Measurements from ENCODE around the gene MYLK2.

Gene MYLK2

GRCh38 chr20:31803552-31804291, 15.4 kb upstream of the MYLK2 start:
- H3K23ac ChIP-seq (ENCODE audit: low read depth, low read length, poor library complexity) = no peak overlapping the region
- no peak overlapping the region for H2BK120ac ChIP-seq (ENCODE audit: low read depth, low read length)
- no peak overlapping the region for H4K91ac ChIP-seq (ENCODE audit: low read depth, low read length, poor library complexity)
- no peak overlapping the region for H3K4ac ChIP-seq (ENCODE audit: low read length)
- WGBS, 2 donors (ENCODE audit: extremely low coverage in 2 of 2, insufficient read length in 2 of 2, insufficient replicate concordance in 1 of 2) = 100% methylated on average over 2 of the region's 7 CpGs; no CpG with 5 or more reads in 1 of the 2 donors
- no peak overlapping the region for H2AFZ ChIP-seq (ENCODE audit: low read length)
- peaks cover 20 to 92% of the 10 kb centered on the region in 2 donors for H3K36me3 ChIP-seq (replicated peaks in 1 of 2; ENCODE audit: control insufficient read depth in 2 of 2, insufficient read depth in 2 of 2, low read length in 2 of 2)
- no peak overlapping the region for H2BK5ac ChIP-seq (ENCODE audit: low read length)
- H3K4me1 ChIP-seq (ENCODE audit: control insufficient read depth in 2 of 2, insufficient read depth in 1 of 2, low read depth in 1 of 2, low read length in 2 of 2) = no peaks in the 10 kb centered on the region
- H3K18ac ChIP-seq (ENCODE audit: low read length) = no peak overlapping the region
- H3K4me2 ChIP-seq (ENCODE audit: insufficient read depth, low read length, poor library complexity, severe bottlenecking) = no peak overlapping the region
- DNase-seq (ENCODE audit: low spot score) = no peak
- no peak overlapping the region for H3K9ac ChIP-seq (ENCODE audit: low read depth, low read length, poor library complexity)
- no peak overlapping the region for H2AK5ac ChIP-seq (ENCODE audit: low read depth, low read length)
- H3K9me3 ChIP-seq (replicated peaks in 1 of 2; ENCODE audit: control insufficient read depth in 2 of 2, insufficient read depth in 1 of 2, low read depth in 1 of 2, low read length in 2 of 2) = no peaks in the 10 kb centered on the region
- no peak overlapping the region for H2BK15ac ChIP-seq (ENCODE audit: low read length)
- no peaks in the 10 kb centered on the region for H3K79me1 ChIP-seq (ENCODE audit: low read depth, low read length)
- H2BK12ac ChIP-seq (ENCODE audit: low read length) = no peak overlapping the region
- H3K27ac ChIP-seq (replicated peaks; ENCODE audit: low read length) = no peak overlapping the region
- H3K4me3 ChIP-seq (ENCODE audit: low read length in 2 of 2) = no peak overlapping the region
- no peaks in the 10 kb centered on the region for H3K27me3 ChIP-seq (ENCODE audit: control insufficient read depth in 3 of 3, insufficient read depth in 3 of 3, low read depth in 1 of 3, low read length in 3 of 3)
- no peak overlapping the region for H3K14ac ChIP-seq (ENCODE audit: low read length)
- no peak overlapping the region for H4K8ac ChIP-seq (ENCODE audit: low read depth, low read length)

GRCh38 chr20:31806564-31807355, 12.4 kb upstream of the MYLK2 start:
- Histone ChIP-seq H2BK12ac (ENCODE audit: low read length) (no peak overlapping the region), H2AK5ac (ENCODE audit: low read depth, low read length) (no peak overlapping the region), H2BK120ac (ENCODE audit: low read depth, low read length) (no peak overlapping the region), H3K9ac (ENCODE audit: low read depth, low read length, poor library complexity) (no peak overlapping the region), H3K18ac (ENCODE audit: low read length) (no peak overlapping the region), H2BK15ac (ENCODE audit: low read length) (no peak overlapping the region), H3K14ac (ENCODE audit: low read length) (no peak overlapping the region), H3K27ac (replicated peaks; ENCODE audit: low read length) (no peak overlapping the region), H3K36me3 (replicated peaks in 1 of 2; ENCODE audit: control insufficient read depth in 2 of 2, insufficient read depth in 2 of 2, low read length in 2 of 2) (peaks cover 8 to 66% of the 10 kb centered on the region in 2 donors), H3K4me1 (ENCODE audit: control insufficient read depth in 2 of 2, insufficient read depth in 1 of 2, low read depth in 1 of 2, low read length in 2 of 2) (peaks cover 0 to 1% of the 10 kb centered on the region in 2 donors), H2BK5ac (ENCODE audit: low read length) (no peak overlapping the region), H3K4ac (ENCODE audit: low read length) (no peak overlapping the region), H4K8ac (ENCODE audit: low read depth, low read length) (no peak overlapping the region), H3K4me3 (ENCODE audit: low read length in 2 of 2) (no peak overlapping the region), H3K4me2 (ENCODE audit: insufficient read depth, low read length, poor library complexity, severe bottlenecking) (no peak overlapping the region), H3K9me3 (replicated peaks in 1 of 2; ENCODE audit: control insufficient read depth in 2 of 2, insufficient read depth in 1 of 2, low read depth in 1 of 2, low read length in 2 of 2) (no peaks in the 10 kb centered on the region), H3K23ac (ENCODE audit: low read depth, low read length, poor library complexity) (no peak overlapping the region), H3K79me1 (ENCODE audit: low read depth, low read length) (no peaks in the 10 kb centered on the region), H3K27me3 (ENCODE audit: control insufficient read depth in 3 of 3, insufficient read depth in 3 of 3, low read depth in 1 of 3, low read length in 3 of 3) (no peaks in the 10 kb centered on the region), H2AFZ (ENCODE audit: low read length) (no peak overlapping the region), H4K91ac (ENCODE audit: low read depth, low read length, poor library complexity) (no peak overlapping the region)
- no CpG with 5 or more reads among the region's 8 CpGs for WGBS, 2 donors (ENCODE audit: extremely low coverage in 2 of 2, insufficient read length in 2 of 2, insufficient replicate concordance in 1 of 2)
- DNase-seq (ENCODE audit: low spot score) = no peak

GRCh38 chr20:31808481-31808880, 10.7 kb upstream of the MYLK2 start:
- WGBS, 2 donors (ENCODE audit: extremely low coverage in 2 of 2, insufficient read length in 2 of 2, insufficient replicate concordance in 1 of 2) = no CpG with 5 or more reads among the region's 3 CpGs
- no peak overlapping the region for H2BK5ac ChIP-seq (ENCODE audit: low read length)
- no peak overlapping the region for H4K91ac ChIP-seq (ENCODE audit: low read depth, low read length, poor library complexity)
- no peak overlapping the region for H3K4ac ChIP-seq (ENCODE audit: low read length)
- no peak overlapping the region for H3K14ac ChIP-seq (ENCODE audit: low read length)
- no peak overlapping the region for H2BK15ac ChIP-seq (ENCODE audit: low read length)
- no peaks in the 10 kb centered on the region for H3K9me3 ChIP-seq (replicated peaks in 1 of 2; ENCODE audit: control insufficient read depth in 2 of 2, insufficient read depth in 1 of 2, low read depth in 1 of 2, low read length in 2 of 2)
- H3K79me1 ChIP-seq (ENCODE audit: low read depth, low read length) = no peaks in the 10 kb centered on the region
- DNase-seq (ENCODE audit: low spot score) = no peak
- no peak overlapping the region for H2AK5ac ChIP-seq (ENCODE audit: low read depth, low read length)
- H3K18ac ChIP-seq (ENCODE audit: low read length) = no peak overlapping the region
- no peak overlapping the region for H2AFZ ChIP-seq (ENCODE audit: low read length)
- H3K9ac ChIP-seq (ENCODE audit: low read depth, low read length, poor library complexity) = no peak overlapping the region
- H4K8ac ChIP-seq (ENCODE audit: low read depth, low read length) = no peak overlapping the region
- H2BK12ac ChIP-seq (ENCODE audit: low read length) = no peak overlapping the region
- no peak overlapping the region for H3K4me2 ChIP-seq (ENCODE audit: insufficient read depth, low read length, poor library complexity, severe bottlenecking)
- H3K27ac ChIP-seq (replicated peaks; ENCODE audit: low read length) = no peak overlapping the region
- H3K27me3 ChIP-seq (ENCODE audit: control insufficient read depth in 3 of 3, insufficient read depth in 3 of 3, low read depth in 1 of 3, low read length in 3 of 3) = no peaks in the 10 kb centered on the region
- no peak overlapping the region for H3K4me3 ChIP-seq (ENCODE audit: low read length in 2 of 2)
- H3K4me1 ChIP-seq (ENCODE audit: control insufficient read depth in 2 of 2, insufficient read depth in 1 of 2, low read depth in 1 of 2, low read length in 2 of 2) = peaks cover 0 to 1% of the 10 kb centered on the region in 2 donors
- no peak overlapping the region for H3K23ac ChIP-seq (ENCODE audit: low read depth, low read length, poor library complexity)
- peaks cover 6 to 50% of the 10 kb centered on the region in 2 donors for H3K36me3 ChIP-seq (replicated peaks in 1 of 2; ENCODE audit: control insufficient read depth in 2 of 2, insufficient read depth in 2 of 2, low read length in 2 of 2)
- H2BK120ac ChIP-seq (ENCODE audit: low read depth, low read length) = no peak overlapping the region

GRCh38 chr20:31809661-31810060, 9.5 kb upstream of the MYLK2 start:
- no CpG with 5 or more reads among the region's 3 CpGs for WGBS, 2 donors (ENCODE audit: extremely low coverage in 2 of 2, insufficient read length in 2 of 2, insufficient replicate concordance in 1 of 2)
- Histone ChIP-seq H4K8ac (ENCODE audit: low read depth, low read length) (no peak overlapping the region), H3K4ac (ENCODE audit: low read length) (no peak overlapping the region), H3K27ac (replicated peaks; ENCODE audit: low read length) (no peak overlapping the region), H2BK5ac (ENCODE audit: low read length) (no peak overlapping the region), H2BK15ac (ENCODE audit: low read length) (no peak overlapping the region), H2AFZ (ENCODE audit: low read length) (no peak overlapping the region), H3K18ac (ENCODE audit: low read length) (no peak overlapping the region), H4K91ac (ENCODE audit: low read depth, low read length, poor library complexity) (no peak overlapping the region), H3K4me1 (ENCODE audit: control insufficient read depth in 2 of 2, insufficient read depth in 1 of 2, low read depth in 1 of 2, low read length in 2 of 2) (peaks cover 0 to 1% of the 10 kb centered on the region in 2 donors), H3K79me1 (ENCODE audit: low read depth, low read length) (no peaks in the 10 kb centered on the region), H2BK12ac (ENCODE audit: low read length) (no peak overlapping the region), H2AK5ac (ENCODE audit: low read depth, low read length) (no peak overlapping the region), H3K4me2 (ENCODE audit: insufficient read depth, low read length, poor library complexity, severe bottlenecking) (no peak overlapping the region), H3K9me3 (replicated peaks in 1 of 2; ENCODE audit: control insufficient read depth in 2 of 2, insufficient read depth in 1 of 2, low read depth in 1 of 2, low read length in 2 of 2) (no peaks in the 10 kb centered on the region), H2BK120ac (ENCODE audit: low read depth, low read length) (no peak overlapping the region), H3K4me3 (ENCODE audit: low read length in 2 of 2) (no peak overlapping the region), H3K36me3 (replicated peaks in 1 of 2; ENCODE audit: control insufficient read depth in 2 of 2, insufficient read depth in 2 of 2, low read length in 2 of 2) (peaks cover 5 to 39% of the 10 kb centered on the region in 2 donors), H3K9ac (ENCODE audit: low read depth, low read length, poor library complexity) (no peak overlapping the region), H3K23ac (ENCODE audit: low read depth, low read length, poor library complexity) (no peak overlapping the region), H3K14ac (ENCODE audit: low read length) (no peak overlapping the region), H3K27me3 (ENCODE audit: control insufficient read depth in 3 of 3, insufficient read depth in 3 of 3, low read depth in 1 of 3, low read length in 3 of 3) (no peaks in the 10 kb centered on the region)
- no peak for DNase-seq (ENCODE audit: low spot score)

Data from neuronal stem cell (in vitro differentiated cells).